Dendritic cell treated with granulocyte-macrophage colony-stimulating factor and Interleukin-4, amounts not matched to agents 40 ng/mL and 50 ng/mL, for 4 days (primary cell): ENCODE results near the gene SH3BP4.

Source experiments
- H3K27ac Mint-ChIP-seq: one replicate; pipeline ENCODE4 v1.8.0; 2022; ENCODE audit warnings: mild to moderate bottlenecking, mixed read lengths
- H3K27me3 Mint-ChIP-seq: one replicate; pipeline ENCODE4 v1.8.0; 2022; ENCODE audit warnings: mild to moderate bottlenecking, mixed read lengths
- H3K36me3 Mint-ChIP-seq: one replicate; pipeline ENCODE4 v1.8.0; 2022; ENCODE audit warnings: low read depth, mixed read lengths
- H3K4me1 Mint-ChIP-seq: one replicate; pipeline ENCODE4 v1.8.0; 2022; ENCODE audit warnings: low read depth, mixed read lengths
- H3K4me3 Mint-ChIP-seq: one replicate; pipeline ENCODE4 v1.8.0; 2022; ENCODE audit warnings: mild to moderate bottlenecking, moderate library complexity, mixed read lengths
- H3K9me3 Mint-ChIP-seq: one replicate; pipeline ENCODE4 v1.8.0; 2022; ENCODE audit warnings: mixed read lengths
- intact Hi-C: fragments of 100-400 bp; cut with micrococcal nuclease; formaldehyde crosslinking; loops from one replicate; pipeline ENCODE4 v1.15.0; 2022

SH3BP4 gene

GRCh38 chr2:234951664-234952269 lies at the start of gene SH3BP4:
SH3BP4 (plus strand) TSS chr2:234952017; CDS start chr2:235035003, 82,986 bp downstream.
- no peaks in the 10 kb centered on the region for H3K9me3 Mint-ChIP-seq
- intact Hi-C loops = loop anchor here (5.0 kb wide), 1 partner anchor 96 kb away; no protein-coding TSS in a partner anchor

DNA sequence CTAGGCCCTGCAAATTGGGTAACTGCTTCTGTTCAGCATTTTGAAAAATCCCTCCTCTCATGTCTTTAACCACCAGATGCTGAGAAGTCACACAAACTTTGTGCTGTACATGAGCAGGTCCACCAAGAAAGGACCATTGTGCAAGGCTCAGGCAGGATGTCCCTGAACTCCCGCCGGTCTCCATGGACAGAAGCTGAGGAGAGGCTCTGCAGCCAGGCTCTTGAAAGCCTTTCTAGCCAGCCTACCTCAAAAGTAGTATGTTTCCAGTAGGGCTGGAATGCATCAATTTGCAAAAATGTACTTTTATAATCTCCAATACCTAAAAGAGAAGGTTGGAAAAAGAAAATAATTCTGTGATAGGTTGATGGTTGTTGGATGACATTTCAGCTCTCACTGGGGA lies 47.0 kb upstream of the SH3BP4 start:
- Mint-ChIP-seq H3K27me3 (no peaks in the 10 kb centered on the region), H3K4me1 (no peaks in the 10 kb centered on the region), H3K36me3 (no peaks in the 10 kb centered on the region), H3K9me3 (no peaks in the 10 kb centered on the region), H3K4me3 (no peak overlapping the region), H3K27ac (no peak overlapping the region)
- intact Hi-C loops = no loop called here

More at GRCh38 chr2:234951664-234952269, at the start of gene SH3BP4:
- peak within 1 kb of the TSS; percentile 76 for H3K4me3 Mint-ChIP-seq
- peaks cover 71% of the 10 kb centered on the region for H3K27me3 Mint-ChIP-seq
- H3K36me3 Mint-ChIP-seq = no peaks in the 10 kb centered on the region
- H3K4me1 Mint-ChIP-seq = peaks cover 30% of the 10 kb centered on the region
- H3K27ac Mint-ChIP-seq = peak within 1 kb of the TSS; percentile 48

DNA sequence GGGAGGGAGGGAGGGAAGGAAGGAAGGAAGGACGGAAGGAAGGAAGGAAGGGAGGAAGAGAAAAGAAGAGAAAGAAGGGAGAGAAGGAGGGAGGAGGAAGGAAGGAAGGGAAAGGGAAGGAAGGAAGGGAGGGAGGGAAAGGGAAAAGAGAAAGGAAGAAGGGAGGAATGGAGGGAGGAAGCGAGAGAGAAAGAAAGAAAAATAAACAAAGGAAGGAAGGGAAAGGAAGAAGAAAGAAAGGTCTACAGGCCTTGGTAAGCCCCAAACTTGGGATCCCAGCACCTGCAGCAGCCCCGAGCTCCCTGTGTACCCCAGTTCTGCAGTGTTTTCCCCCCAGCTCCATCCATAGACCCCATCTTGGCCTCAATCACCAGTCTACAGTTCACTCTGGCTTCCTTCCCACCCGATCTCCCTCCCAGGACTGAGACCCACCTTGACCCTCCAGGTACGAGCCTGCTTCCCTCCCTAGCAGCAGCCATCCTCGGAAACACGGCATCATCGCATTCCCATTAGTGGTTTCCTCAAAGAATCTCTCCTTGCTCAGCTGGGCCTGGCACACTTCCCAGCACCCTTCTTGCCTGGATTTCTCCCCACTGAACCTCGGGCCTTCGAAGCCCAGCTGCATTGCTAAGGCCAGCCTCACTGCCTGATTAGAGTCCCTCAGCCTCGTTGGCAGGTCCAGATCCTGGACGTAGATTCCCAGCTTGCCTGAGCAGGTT lies 46.1 kb upstream of the SH3BP4 start:
- intact Hi-C loops = no loop called here
- H3K36me3 Mint-ChIP-seq = no peaks in the 10 kb centered on the region
- H3K27ac Mint-ChIP-seq = no peak overlapping the region

GRCh38 chr2:234910186-234910679 lies 41.6 kb upstream of the SH3BP4 start:
- Mint-ChIP-seq H3K27ac (no peak overlapping the region), H3K27me3 (no peaks in the 10 kb centered on the region), H3K36me3 (no peaks in the 10 kb centered on the region), H3K4me1 (no peaks in the 10 kb centered on the region), H3K4me3 (no peak overlapping the region), H3K9me3 (no peaks in the 10 kb centered on the region)
- intact Hi-C loops = no loop called here

More for the DNA sequence above, 46.1 kb upstream of the SH3BP4 start:
- no peaks in the 10 kb centered on the region for H3K4me1 Mint-ChIP-seq
- H3K9me3 Mint-ChIP-seq = no peaks in the 10 kb centered on the region
- H3K4me3 Mint-ChIP-seq = no peak overlapping the region
- no peaks in the 10 kb centered on the region for H3K27me3 Mint-ChIP-seq

GRCh38 chr2:234911271-234911670 lies 40.5 kb upstream of the SH3BP4 start:
- Mint-ChIP-seq H3K4me1 (no peaks in the 10 kb centered on the region), H3K9me3 (no peaks in the 10 kb centered on the region), H3K27ac (no peak overlapping the region), H3K36me3 (no peaks in the 10 kb centered on the region), H3K4me3 (no peak overlapping the region), H3K27me3 (no peaks in the 10 kb centered on the region)
- intact Hi-C loops = no loop called here

DNA sequence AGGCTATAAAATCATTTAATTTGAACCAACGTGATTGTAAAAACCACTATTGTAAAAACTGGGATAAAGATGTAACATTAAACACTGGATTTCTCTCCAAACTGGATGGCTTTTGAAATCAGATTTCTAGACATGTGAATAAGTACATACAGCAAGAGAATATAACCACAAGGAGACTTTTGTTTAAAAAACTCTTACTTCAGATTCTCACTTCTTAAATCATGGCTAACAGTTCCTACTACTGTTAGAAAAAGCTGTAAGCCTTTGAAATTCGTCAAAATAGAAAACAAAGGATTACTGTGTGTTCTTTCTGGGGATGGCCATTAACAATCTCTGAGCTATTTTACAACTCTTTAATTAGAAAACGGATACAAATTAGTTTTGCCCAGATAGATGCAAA lies 39.4 kb upstream of the SH3BP4 start:
- H3K27me3 Mint-ChIP-seq = no peaks in the 10 kb centered on the region
- intact Hi-C loops = no loop called here
- H3K9me3 Mint-ChIP-seq = no peaks in the 10 kb centered on the region
- H3K4me3 Mint-ChIP-seq = no peak overlapping the region
- H3K4me1 Mint-ChIP-seq = no peaks in the 10 kb centered on the region
- no peak overlapping the region for H3K27ac Mint-ChIP-seq
- H3K36me3 Mint-ChIP-seq = no peaks in the 10 kb centered on the region

GRCh38 chr2:234913208-234913626 lies 38.6 kb upstream of the SH3BP4 start:
- no peaks in the 10 kb centered on the region for H3K4me1 Mint-ChIP-seq
- H3K4me3 Mint-ChIP-seq = no peak overlapping the region
- no peak overlapping the region for H3K27ac Mint-ChIP-seq
- no peaks in the 10 kb centered on the region for H3K36me3 Mint-ChIP-seq
- intact Hi-C loops = no loop called here
- H3K27me3 Mint-ChIP-seq = no peaks in the 10 kb centered on the region
- no peaks in the 10 kb centered on the region for H3K9me3 Mint-ChIP-seq

GRCh38 chr2:234914371-234915154 lies 37.3 kb upstream of the SH3BP4 start:
- intact Hi-C loops = no loop called here
- no peak overlapping the region for H3K4me3 Mint-ChIP-seq
- no peaks in the 10 kb centered on the region for H3K9me3 Mint-ChIP-seq
- H3K27me3 Mint-ChIP-seq = no peaks in the 10 kb centered on the region
- no peaks in the 10 kb centered on the region for H3K4me1 Mint-ChIP-seq
- no peak overlapping the region for H3K27ac Mint-ChIP-seq
- H3K36me3 Mint-ChIP-seq = no peaks in the 10 kb centered on the region

- Mint-ChIP-seq H3K27me3 (no peaks in the 10 kb centered on the region), H3K27ac (no peak overlapping the region), H3K4me3 (no peak overlapping the region), H3K4me1 (no peaks in the 10 kb centered on the region), H3K36me3 (no peaks in the 10 kb centered on the region), H3K9me3 (no peaks in the 10 kb centered on the region)
- intact Hi-C loops = no loop called here
Observed at GRCh38 chr2:234916674-234917073, 35.1 kb upstream of the SH3BP4 start.

DNA sequence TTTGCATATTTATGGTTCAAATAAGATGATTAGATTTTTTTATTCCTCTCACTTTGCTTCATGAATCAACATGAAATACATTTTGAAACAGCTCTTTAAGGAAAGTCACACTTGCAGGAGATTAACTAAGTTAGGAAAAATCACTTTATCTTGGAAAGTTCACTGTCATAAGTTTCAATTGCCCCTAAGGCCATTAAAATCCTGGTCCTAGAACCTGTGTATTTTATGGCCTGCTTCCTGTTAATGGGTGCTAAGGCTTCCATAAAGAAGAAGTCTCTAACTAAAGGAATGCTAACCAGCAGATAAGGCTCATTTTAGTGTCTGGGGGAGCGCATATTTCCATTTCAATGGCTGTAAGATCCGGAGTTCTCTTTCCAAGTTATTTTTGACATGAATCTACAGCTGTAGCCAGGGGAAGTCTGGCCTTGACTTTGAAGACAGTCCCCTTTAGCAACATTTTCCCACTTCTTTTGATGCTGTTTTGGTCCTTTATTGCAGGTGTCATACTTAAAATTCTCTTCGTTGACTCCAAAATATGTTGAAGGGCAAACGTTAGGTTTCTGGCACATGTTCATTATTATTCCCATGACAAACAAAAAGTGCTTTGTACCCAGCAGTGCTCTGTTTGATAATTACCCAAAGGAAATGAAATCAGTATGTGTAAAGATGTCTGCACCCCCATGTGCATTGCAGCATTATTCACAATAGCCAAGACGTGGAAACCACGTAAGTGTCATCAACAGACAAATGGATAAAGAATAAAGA lies 34.4 kb upstream of the SH3BP4 start:
- Mint-ChIP-seq H3K36me3 (no peaks in the 10 kb centered on the region), H3K4me3 (no peak overlapping the region), H3K4me1 (no peaks in the 10 kb centered on the region), H3K27ac (no peak overlapping the region), H3K9me3 (no peaks in the 10 kb centered on the region), H3K27me3 (no peaks in the 10 kb centered on the region)
- intact Hi-C loops = no loop called here

DNA sequence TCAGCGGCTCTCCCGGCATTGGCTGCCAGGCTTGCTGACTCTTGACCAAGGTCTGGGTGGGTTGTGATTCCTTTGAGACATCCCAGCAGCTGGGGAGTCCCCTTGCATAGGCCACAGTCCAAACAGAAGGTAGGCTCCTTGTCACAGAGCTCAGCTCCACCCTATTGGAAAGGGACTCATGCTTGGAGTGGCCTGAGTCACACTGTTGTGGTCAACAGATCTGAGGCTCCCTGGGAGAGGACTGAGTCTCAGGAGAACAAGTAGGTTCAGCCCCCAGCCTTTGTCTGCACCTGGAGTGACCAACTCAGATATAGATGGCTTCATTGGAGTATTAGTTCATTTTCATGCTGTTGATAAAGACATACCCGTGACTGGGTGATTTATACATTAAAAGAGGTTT lies 32.1 kb upstream of the SH3BP4 start:
- Mint-ChIP-seq H3K36me3 (no peaks in the 10 kb centered on the region), H3K9me3 (no peaks in the 10 kb centered on the region), H3K4me3 (no peak overlapping the region), H3K4me1 (no peaks in the 10 kb centered on the region), H3K27ac (no peak overlapping the region), H3K27me3 (peaks cover 3% of the 10 kb centered on the region)
- intact Hi-C loops = no loop called here

DNA sequence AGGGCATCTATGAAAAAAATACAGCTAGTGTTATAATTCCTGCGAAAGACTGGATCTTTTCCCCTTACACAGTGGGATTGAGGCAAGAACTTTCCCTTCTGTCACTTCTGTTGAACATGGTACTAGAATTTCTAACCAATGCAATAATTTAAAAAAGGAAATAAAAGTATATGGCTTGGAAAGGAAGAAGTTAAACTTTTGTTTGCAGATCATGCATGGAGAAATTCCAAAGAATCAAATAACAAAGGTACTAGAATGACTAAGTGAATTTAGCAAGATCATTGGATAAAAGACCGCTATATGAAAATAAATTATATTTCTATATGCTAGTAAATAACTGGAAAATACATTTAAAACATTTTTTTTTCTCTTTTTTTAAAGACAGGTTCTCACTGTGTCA lies 31.0 kb upstream of the SH3BP4 start:
- Mint-ChIP-seq H3K36me3 (no peaks in the 10 kb centered on the region), H3K4me1 (no peaks in the 10 kb centered on the region), H3K27me3 (peaks cover 3% of the 10 kb centered on the region), H3K27ac (no peak overlapping the region), H3K4me3 (no peak overlapping the region), H3K9me3 (no peaks in the 10 kb centered on the region)
- intact Hi-C loops = no loop called here

- Mint-ChIP-seq H3K9me3 (no peaks in the 10 kb centered on the region), H3K36me3 (no peaks in the 10 kb centered on the region), H3K27ac (no peak overlapping the region), H3K4me1 (no peaks in the 10 kb centered on the region), H3K4me3 (no peak overlapping the region), H3K27me3 (peaks cover 2% of the 10 kb centered on the region)
- intact Hi-C loops = no loop called here
Observed at GRCh38 chr2:234929002-234929401, 22.8 kb upstream of the SH3BP4 start.
